ENCODE results near the gene GSDMA.

Gene GSDMA

GRCh38 chr17:39963829-39964228 lies 1.0 kb downstream of the GSDMA start:
- H3K36me3 ChIP-seq (ENCODE audit: control insufficient read depth in 2 of 2, insufficient read depth in 2 of 2, low read length in 2 of 2) = no peaks in the 10 kb centered on the region
- no peak overlapping the region for H3K27ac ChIP-seq (ENCODE audit: low read length)
- no peaks in the 10 kb centered on the region for H3K9me3 ChIP-seq (ENCODE audit: control insufficient read depth in 2 of 2, low read length in 2 of 2)
- H3K4me1 ChIP-seq (ENCODE audit: control insufficient read depth, insufficient read depth, low read length) = no peaks in the 10 kb centered on the region
- H3K4me3 ChIP-seq (ENCODE audit: low read length in 2 of 2) = no peak overlapping the region
- H3K9ac ChIP-seq (ENCODE audit: low read length in 2 of 2) = no peak overlapping the region
- H3K27me3 ChIP-seq (ENCODE audit: control insufficient read depth in 1 of 2, insufficient read depth in 2 of 2, low read length in 2 of 2) = peaks cover 2 to 3% of the 10 kb centered on the region in 2 donors

DNA sequence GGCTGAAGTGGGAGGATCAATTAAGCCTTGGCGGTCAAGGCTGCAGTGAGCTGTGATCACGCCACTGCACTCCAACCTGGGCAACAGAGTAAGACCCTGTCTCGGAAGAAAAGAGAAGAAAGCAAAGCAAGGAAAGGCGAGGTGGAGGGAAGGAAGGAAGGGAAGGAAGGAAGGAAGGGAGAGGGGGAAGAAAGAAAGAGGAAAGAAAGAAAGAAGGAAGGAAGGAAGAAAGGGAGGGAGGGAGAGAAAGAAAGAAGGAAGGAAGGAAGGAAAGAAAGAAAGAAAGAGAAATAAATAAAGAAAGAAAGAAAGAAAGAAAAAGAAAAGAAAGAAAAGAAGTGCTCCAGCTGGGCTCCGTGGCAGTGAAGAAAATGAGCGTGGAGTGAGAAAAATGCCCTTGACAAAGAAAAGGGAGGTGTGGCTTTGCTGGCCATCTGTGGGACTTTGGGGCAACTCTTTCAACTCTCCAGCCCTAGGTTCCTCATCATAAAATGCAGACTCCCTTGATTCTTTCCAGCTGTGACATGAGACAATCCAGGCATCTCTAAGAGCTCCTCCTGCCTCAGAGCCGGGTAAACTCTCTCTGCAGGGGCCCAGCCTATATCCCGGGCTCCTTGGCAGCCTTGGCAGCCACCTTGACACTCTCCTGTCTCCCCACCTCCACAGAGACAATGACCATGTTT lies 2.4 kb downstream of the GSDMA start:
- H3K4me1 ChIP-seq (ENCODE audit: control insufficient read depth, insufficient read depth, low read length) = no peaks in the 10 kb centered on the region
- peaks cover 2 to 3% of the 10 kb centered on the region in 2 donors for H3K27me3 ChIP-seq (ENCODE audit: control insufficient read depth in 1 of 2, insufficient read depth in 2 of 2, low read length in 2 of 2)
- no peak overlapping the region for H3K27ac ChIP-seq (ENCODE audit: low read length)
- H3K4me3 ChIP-seq (ENCODE audit: low read length in 2 of 2) = no peak overlapping the region
- no peak overlapping the region for H3K9ac ChIP-seq (ENCODE audit: low read length in 2 of 2)
- no peaks in the 10 kb centered on the region for H3K36me3 ChIP-seq (ENCODE audit: control insufficient read depth in 2 of 2, insufficient read depth in 2 of 2, low read length in 2 of 2)
- H3K9me3 ChIP-seq (ENCODE audit: control insufficient read depth in 2 of 2, low read length in 2 of 2) = no peaks in the 10 kb centered on the region

GRCh38 chr17:39966771-39967170 lies 4.0 kb downstream of the GSDMA start:
- Histone ChIP-seq H3K27me3 (ENCODE audit: control insufficient read depth in 1 of 2, insufficient read depth in 2 of 2, low read length in 2 of 2) (peaks cover 2 to 6% of the 10 kb centered on the region in 2 donors), H3K4me1 (ENCODE audit: control insufficient read depth, insufficient read depth, low read length) (no peaks in the 10 kb centered on the region), H3K9me3 (ENCODE audit: control insufficient read depth in 2 of 2, low read length in 2 of 2) (no peaks in the 10 kb centered on the region), H3K36me3 (ENCODE audit: control insufficient read depth in 2 of 2, insufficient read depth in 2 of 2, low read length in 2 of 2) (no peaks in the 10 kb centered on the region), H3K9ac (ENCODE audit: low read length in 2 of 2) (no peak overlapping the region), H3K27ac (ENCODE audit: low read length) (no peak overlapping the region), H3K4me3 (ENCODE audit: low read length in 2 of 2) (no peak overlapping the region)

GRCh38 chr17:39968761-39969160 lies 6.0 kb downstream of the GSDMA start:
- H3K27ac ChIP-seq (ENCODE audit: low read length) = no peak overlapping the region
- peaks cover 2 to 5% of the 10 kb centered on the region in 2 donors for H3K27me3 ChIP-seq (ENCODE audit: control insufficient read depth in 1 of 2, insufficient read depth in 2 of 2, low read length in 2 of 2)
- H3K36me3 ChIP-seq (ENCODE audit: control insufficient read depth in 2 of 2, insufficient read depth in 2 of 2, low read length in 2 of 2) = no peaks in the 10 kb centered on the region

DNA sequence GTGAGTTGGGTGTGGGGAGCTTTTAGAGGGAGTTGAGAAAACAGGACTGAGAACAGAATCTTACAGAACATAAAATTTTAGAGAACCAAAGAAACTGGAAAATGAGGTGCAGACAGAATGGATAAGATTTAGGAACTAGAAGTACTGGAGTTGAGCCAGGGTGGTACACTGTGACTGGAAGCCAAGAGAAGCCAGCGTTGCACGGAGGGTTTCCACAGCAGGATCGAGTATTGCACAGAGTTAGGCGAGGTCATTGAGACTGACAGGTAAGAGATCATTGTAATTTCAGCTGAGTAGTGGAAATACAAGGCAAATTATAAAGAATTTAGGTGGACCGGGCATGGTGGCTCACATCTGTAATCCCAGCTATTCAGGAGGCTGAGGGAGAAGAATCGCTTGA lies 6.6 kb downstream of the GSDMA start:
- H3K9me3 ChIP-seq (ENCODE audit: control insufficient read depth in 2 of 2, low read length in 2 of 2) = no peaks in the 10 kb centered on the region
- no peak overlapping the region for H3K4me3 ChIP-seq (ENCODE audit: low read length in 2 of 2)
- no peak overlapping the region for H3K9ac ChIP-seq (ENCODE audit: low read length in 2 of 2)
- H3K4me1 ChIP-seq (ENCODE audit: control insufficient read depth, insufficient read depth, low read length) = no peaks in the 10 kb centered on the region
- no peak overlapping the region for H3K27ac ChIP-seq (ENCODE audit: low read length)
- H3K36me3 ChIP-seq (ENCODE audit: control insufficient read depth in 2 of 2, insufficient read depth in 2 of 2, low read length in 2 of 2) = no peaks in the 10 kb centered on the region
- peaks cover 2 to 4% of the 10 kb centered on the region in 2 donors for H3K27me3 ChIP-seq (ENCODE audit: control insufficient read depth in 1 of 2, insufficient read depth in 2 of 2, low read length in 2 of 2)

More at GRCh38 chr17:39968761-39969160, 6.0 kb downstream of the GSDMA start:
- Histone ChIP-seq H3K9me3 (ENCODE audit: control insufficient read depth in 2 of 2, low read length in 2 of 2) (no peaks in the 10 kb centered on the region), H3K4me3 (ENCODE audit: low read length in 2 of 2) (no peak overlapping the region), H3K9ac (ENCODE audit: low read length in 2 of 2) (no peak overlapping the region), H3K4me1 (ENCODE audit: control insufficient read depth, insufficient read depth, low read length) (no peaks in the 10 kb centered on the region)

- Histone ChIP-seq H3K9me3 (ENCODE audit: control insufficient read depth in 2 of 2, low read length in 2 of 2) (no peaks in the 10 kb centered on the region), H3K4me1 (ENCODE audit: control insufficient read depth, insufficient read depth, low read length) (no peaks in the 10 kb centered on the region), H3K27me3 (ENCODE audit: control insufficient read depth in 1 of 2, insufficient read depth in 2 of 2, low read length in 2 of 2) (peaks cover 2 to 6% of the 10 kb centered on the region in 2 donors), H3K27ac (ENCODE audit: low read length) (no peak overlapping the region), H3K4me3 (ENCODE audit: low read length in 2 of 2) (no peak overlapping the region), H3K9ac (ENCODE audit: low read length in 2 of 2) (no peak overlapping the region), H3K36me3 (ENCODE audit: control insufficient read depth in 2 of 2, insufficient read depth in 2 of 2, low read length in 2 of 2) (no peaks in the 10 kb centered on the region)
Measured at GRCh38 chr17:39970157-39970692, 7.4 kb downstream of the GSDMA start.

GRCh38 chr17:39971076-39971603 lies 8.3 kb downstream of the GSDMA start:
- H3K27me3 ChIP-seq (ENCODE audit: control insufficient read depth in 1 of 2, insufficient read depth in 2 of 2, low read length in 2 of 2) = peaks cover 2 to 6% of the 10 kb centered on the region in 2 donors
- H3K27ac ChIP-seq (ENCODE audit: low read length) = no peak overlapping the region
- no peaks in the 10 kb centered on the region for H3K36me3 ChIP-seq (ENCODE audit: control insufficient read depth in 2 of 2, insufficient read depth in 2 of 2, low read length in 2 of 2)

GRCh38 chr17:39972271-39972670 lies 9.5 kb downstream of the GSDMA start:
- Histone ChIP-seq H3K27me3 (ENCODE audit: control insufficient read depth in 1 of 2, insufficient read depth in 2 of 2, low read length in 2 of 2) (peaks cover 6 to 10% of the 10 kb centered on the region in 2 donors), H3K4me3 (ENCODE audit: low read length in 2 of 2) (no peak overlapping the region), H3K27ac (ENCODE audit: low read length) (no peak overlapping the region), H3K4me1 (ENCODE audit: control insufficient read depth, insufficient read depth, low read length) (no peaks in the 10 kb centered on the region), H3K9me3 (ENCODE audit: control insufficient read depth in 2 of 2, low read length in 2 of 2) (no peaks in the 10 kb centered on the region), H3K36me3 (ENCODE audit: control insufficient read depth in 2 of 2, insufficient read depth in 2 of 2, low read length in 2 of 2) (no peaks in the 10 kb centered on the region), H3K9ac (ENCODE audit: low read length in 2 of 2) (no peak overlapping the region)

More at GRCh38 chr17:39971076-39971603, 8.3 kb downstream of the GSDMA start:
- no peaks in the 10 kb centered on the region for H3K9me3 ChIP-seq (ENCODE audit: control insufficient read depth in 2 of 2, low read length in 2 of 2)
- no peak overlapping the region for H3K4me3 ChIP-seq (ENCODE audit: low read length in 2 of 2)
- H3K4me1 ChIP-seq (ENCODE audit: control insufficient read depth, insufficient read depth, low read length) = no peaks in the 10 kb centered on the region
- H3K9ac ChIP-seq (ENCODE audit: low read length in 2 of 2) = no peak overlapping the region

DNA sequence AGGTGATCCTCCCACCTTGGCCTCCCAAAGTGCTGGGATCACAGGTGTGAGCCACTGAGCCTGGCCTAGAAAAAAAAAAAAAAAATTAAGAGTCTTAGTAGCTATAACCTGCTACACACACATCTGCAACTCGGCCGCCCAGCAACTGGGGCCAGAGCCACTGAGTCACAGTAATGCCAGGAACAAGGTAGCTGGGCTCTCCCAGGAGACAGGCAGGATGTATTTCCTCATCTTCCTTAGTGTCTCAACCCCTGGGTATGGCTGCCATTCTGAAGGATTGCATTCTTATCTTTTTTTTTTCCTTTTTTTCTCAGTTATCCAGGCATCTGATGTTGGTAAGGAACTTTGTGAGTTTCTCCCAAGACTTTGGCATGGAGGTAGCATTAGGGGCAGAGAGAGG lies 10.7 kb downstream of the GSDMA start:
- Histone ChIP-seq H3K9ac (ENCODE audit: low read length in 2 of 2) (no peak overlapping the region), H3K4me1 (ENCODE audit: control insufficient read depth, insufficient read depth, low read length) (no peaks in the 10 kb centered on the region), H3K27ac (ENCODE audit: low read length) (no peak overlapping the region), H3K9me3 (ENCODE audit: control insufficient read depth in 2 of 2, low read length in 2 of 2) (no peaks in the 10 kb centered on the region), H3K36me3 (ENCODE audit: control insufficient read depth in 2 of 2, insufficient read depth in 2 of 2, low read length in 2 of 2) (no peaks in the 10 kb centered on the region), H3K4me3 (ENCODE audit: low read length in 2 of 2) (no peak overlapping the region), H3K27me3 (ENCODE audit: control insufficient read depth in 1 of 2, insufficient read depth in 2 of 2, low read length in 2 of 2) (peaks cover 6 to 10% of the 10 kb centered on the region in 2 donors)

DNA sequence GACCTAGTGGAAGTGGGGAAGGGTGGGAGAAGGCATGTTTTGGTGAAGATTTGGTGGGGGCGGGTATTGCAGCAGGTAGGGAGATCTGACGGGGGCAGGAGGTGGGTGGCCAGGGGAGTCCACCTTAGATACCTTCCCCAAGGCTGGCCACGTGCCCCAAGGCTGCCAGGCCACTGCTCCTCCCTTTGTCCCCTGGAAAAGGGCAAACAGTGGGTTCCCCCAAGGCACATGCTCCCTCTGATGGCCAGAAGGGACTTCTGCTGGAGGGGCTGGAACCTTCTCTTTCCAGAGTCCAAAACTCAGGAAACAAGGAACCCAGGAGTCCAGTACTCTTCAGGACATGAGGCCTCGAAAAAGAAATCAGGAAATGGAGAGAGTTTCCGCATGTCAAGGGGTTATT lies 11.6 kb downstream of the GSDMA start:
- no peak overlapping the region for H3K4me3 ChIP-seq (ENCODE audit: low read length in 2 of 2)

DNA sequence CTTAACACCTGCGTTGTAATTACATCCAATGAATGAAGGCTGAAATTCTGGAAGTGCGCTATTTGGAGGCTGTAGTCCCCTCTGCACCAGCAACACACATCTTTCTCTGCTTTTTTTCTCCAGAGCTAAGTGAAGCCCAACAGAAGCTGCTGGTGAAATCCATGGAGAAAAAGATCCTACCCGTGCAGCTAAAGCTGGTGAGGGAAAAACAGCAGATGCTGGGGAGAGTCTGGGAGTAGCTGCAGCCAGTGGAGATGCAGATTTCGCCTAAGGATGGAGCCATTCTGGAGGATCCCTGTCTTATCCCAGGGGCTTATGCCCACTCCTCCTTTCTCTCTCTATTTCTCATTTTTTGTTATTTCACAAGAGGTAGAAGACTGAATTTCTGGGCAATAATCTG lies 13.0 kb downstream of the GSDMA start:
- H3K27ac ChIP-seq (ENCODE audit: low read length) = no peak overlapping the region
- peaks cover 4 to 7% of the 10 kb centered on the region in 2 donors for H3K27me3 ChIP-seq (ENCODE audit: control insufficient read depth in 1 of 2, insufficient read depth in 2 of 2, low read length in 2 of 2)
- no peak overlapping the region for H3K9ac ChIP-seq (ENCODE audit: low read length in 2 of 2)
- no peak overlapping the region for H3K4me3 ChIP-seq (ENCODE audit: low read length in 2 of 2)
- no peaks in the 10 kb centered on the region for H3K9me3 ChIP-seq (ENCODE audit: control insufficient read depth in 2 of 2, low read length in 2 of 2)
- peaks cover 4% of the 10 kb centered on the region for H3K4me1 ChIP-seq (ENCODE audit: control insufficient read depth, insufficient read depth, low read length)
- no peaks in the 10 kb centered on the region for H3K36me3 ChIP-seq (ENCODE audit: control insufficient read depth in 2 of 2, insufficient read depth in 2 of 2, low read length in 2 of 2)

More for the DNA sequence above, 11.6 kb downstream of the GSDMA start:
- H3K27ac ChIP-seq (ENCODE audit: low read length) = no peak overlapping the region
- no peak overlapping the region for H3K9ac ChIP-seq (ENCODE audit: low read length in 2 of 2)
- H3K36me3 ChIP-seq (ENCODE audit: control insufficient read depth in 2 of 2, insufficient read depth in 2 of 2, low read length in 2 of 2) = no peaks in the 10 kb centered on the region
- no peaks in the 10 kb centered on the region for H3K4me1 ChIP-seq (ENCODE audit: control insufficient read depth, insufficient read depth, low read length)
- H3K27me3 ChIP-seq (ENCODE audit: control insufficient read depth in 1 of 2, insufficient read depth in 2 of 2, low read length in 2 of 2) = peaks cover 6 to 10% of the 10 kb centered on the region in 2 donors
- no peaks in the 10 kb centered on the region for H3K9me3 ChIP-seq (ENCODE audit: control insufficient read depth in 2 of 2, low read length in 2 of 2)

All from stomach smooth muscle (tissue), 2 donors.